GM12878 (cell line): Measurements from ENCODE around the gene PRSS8. TPM values are rescaled to one million over a fixed set of nuclear protein-coding genes. Genes with fewer than 3 reads are reported as not detected.

Source experiments
- BACH1 ChIP-seq: fragments of 450-650 bp; IDR thresholded peaks from 2 replicates; pipeline ENCODE4 v1.6.1; 2017; ENCODE audit warnings: mild to moderate bottlenecking, borderline replicate concordance
- BHLHE40 ChIP-seq, 2 experiments: fragments of 450-650 bp in 1 of 2; IDR thresholded peaks; 2 replicates each; pipeline ENCODE4 v1.6.1; 2011 to 2017; ENCODE audit warnings: low read depth in 2 of 2, borderline replicate concordance in 1 of 2, improper control_type of control experiment in 1 of 2, low read length in 1 of 2, mild to moderate bottlenecking in 1 of 2
- CBX3 ChIP-seq: fragments of 200-600 bp; sonication (generic); IDR thresholded peaks from 2 replicates; pipeline ENCODE4 v1.6.1; 2016; ENCODE audit warnings: low read depth, borderline replicate concordance
- CREM ChIP-seq: IDR thresholded peaks from 2 replicates; pipeline ENCODE4 v1.6.1; 2014; ENCODE audit warnings: antibody characterized with exemption, low read depth
- ETV6 ChIP-seq, 2 experiments: fragments of 450-650 bp in 1 of 2; IDR thresholded peaks in 1 of 2; conservative IDR thresholded peaks in 1 of 2; 2 replicates each; pipeline ENCODE4 v1.6.1; 2014; ENCODE audit warnings: antibody characterized with exemption in 1 of 2, borderline replicate concordance in 1 of 2, low read depth in 1 of 2, mild to moderate bottlenecking in 1 of 2, moderate library complexity in 1 of 2
- IKZF2 ChIP-seq, 2 experiments: fragments of 450-650 bp; IDR thresholded peaks; 2 replicates each; pipeline ENCODE4 v1.6.1; 2017; ENCODE audit warnings: mild to moderate bottlenecking in 2 of 2, moderate library complexity in 2 of 2
- LARP7 ChIP-seq: fragments of 450-650 bp; IDR thresholded peaks from 2 replicates; pipeline ENCODE4 v1.6.1; 2017; ENCODE audit warnings: mild to moderate bottlenecking
- NKRF ChIP-seq: fragments of 450-650 bp; conservative IDR thresholded peaks from 2 replicates; pipeline ENCODE4 v1.6.1; 2017; ENCODE audit warnings: mild to moderate bottlenecking, moderate library complexity
- NR2F1 ChIP-seq: fragments of 450-650 bp; conservative IDR thresholded peaks from 2 replicates; pipeline ENCODE4 v1.6.1; 2017; ENCODE audit warnings: mild to moderate bottlenecking
- PBX3 ChIP-seq: IDR thresholded peaks from 2 replicates; pipeline ENCODE4 v1.6.1; 2011; ENCODE audit warnings: mild to moderate bottlenecking, low read depth, low read length, moderate library complexity; ENCODE audit not compliant: insufficient replicate concordance
- POLR2AphosphoS5 ChIP-seq: IDR thresholded peaks from 2 replicates; pipeline ENCODE4 v1.6.1; 2011; ENCODE audit warnings: mild to moderate bottlenecking, low read length, inconsistent platforms
- RAD21 ChIP-seq: IDR thresholded peaks from 2 replicates; pipeline ENCODE4 v1.6.1; 2011; ENCODE audit warnings: mild to moderate bottlenecking, low read depth, low read length, moderate library complexity; ENCODE audit not compliant: insufficient read depth
- RBBP5 ChIP-seq: fragments of 200-600 bp; sonication (generic); conservative IDR thresholded peaks from 2 replicates; pipeline ENCODE4 v1.6.1; 2016
- RELA ChIP-seq: fragments of 450-650 bp; IDR thresholded peaks from 2 replicates; pipeline ENCODE4 v1.8.0; 2014; ENCODE audit warnings: borderline replicate concordance; ENCODE audit not compliant: partially characterized antibody
- RELB ChIP-seq: fragments of 450-650 bp; IDR thresholded peaks from 2 replicates; pipeline ENCODE4 v1.6.1; 2017; ENCODE audit warnings: low read depth, mild to moderate bottlenecking, moderate library complexity
- SIX5 ChIP-seq: IDR thresholded peaks from 2 replicates; pipeline ENCODE4 v1.6.1; 2011; ENCODE audit warnings: mild to moderate bottlenecking, low read depth, low read length, moderate library complexity; ENCODE audit not compliant: severe bottlenecking
- SMC3 ChIP-seq: IDR thresholded peaks from 2 replicates; pipeline ENCODE4 v1.6.1; 2011; ENCODE audit warnings: low read length, improper control_type of control experiment, borderline replicate concordance
- ZNF592 ChIP-seq: fragments of 450-650 bp; IDR thresholded peaks from 2 replicates; pipeline ENCODE4 v1.6.1; 2017; ENCODE audit warnings: mild to moderate bottlenecking, moderate library complexity
- ZZZ3 ChIP-seq: IDR thresholded peaks from 2 replicates; pipeline ENCODE4 v1.6.1; 2011; ENCODE audit warnings: low read depth; ENCODE audit not compliant: control insufficient read depth, insufficient read length
- polyA plus RNA-seq, 11 experiments: library from polyadenylated mRNA; depleted of rRNA in 4 of 11; unstranded in 6 of 11; stranded (reverse) in 5 of 11; fragments of >200 nt; fragmentation: Nextera tagmentation in 4 of 11; fragmentation: Illumina TruSeq in 1 of 11; extraction: Ambion mirVana in 4 of 11; extraction: Trizol in 1 of 11; gene quantifications; 1 replicate in 1 of 11; 2 replicates in 10 of 11; pipeline versions ENCODE4 v1.2.1 to v1.2.3, GENCODE V29; 2011 to 2016; ENCODE audit warnings: inconsistent platforms in 2 of 11, missing spikeins in 2 of 11, low read depth in 1 of 11
- total RNA-seq, 4 experiments: library from RNA; depleted of rRNA in 3 of 4; stranded (reverse); fragments of >200 nt in 3 of 4; fragmentation: Illumina TruSeq in 1 of 4; extraction: Trizol in 1 of 4; gene quantifications; 2 replicates each; pipeline versions ENCODE4 v1.2.1 to v1.2.3, GENCODE V29; 2013 to 2021

Gene PRSS8
- total and polyA plus RNA-seq, 10 of the 15 experiments (the other 5 are each of a cell fraction or from before 2014, with no cell fraction given): 0.33 to 0.58 TPM; not detected in 8

GRCh38 chr16:31179747-31180459, 44.4 kb upstream of the PRSS8 start, which contains the start of gene FUS (continued):
- TF ChIP-seq NR2F1 (no peak; the same call in 1 of the 2 replicates), BACH1 (peak; percentile 96), IKZF2 (IDR thresholded peaks at IDR 0.05) (peak in 1 of 2 experiments; percentile 85; a peak in 2 of 4 replicates), ZZZ3 (no peak), RELB (peak; percentile 98), SMC3 (0 out of 2 replicates have a peak, but pooled peaks have one; percentile 2), POLR2AphosphoS5 (peak; percentile 100), PBX3 (peak; percentile 40), SIX5 (peak; percentile 35), RELA (peak; percentile 93), CREM (peak; percentile 57), RAD21 (no peak), RBBP5 (peak; percentile 64; the same call in 1 of the 2 replicates), ETV6 (conservative IDR thresholded peaks at IDR 0.05 in 1 of 2, IDR thresholded peaks at IDR 0.05 in 1 of 2; ENCODE audit: borderline replicate concordance in 1 of 2, low read depth in 1 of 2) (no peak; a peak in 1 of 4 replicates), CBX3 (no peak), NKRF (peak; percentile 86), ZNF592 (0 out of 2 replicates have a peak, but pooled peaks have one; percentile 27), BHLHE40 (IDR thresholded peaks at IDR 0.05; ENCODE audit: borderline replicate concordance in 1 of 2, low read depth in 2 of 2, low read length in 1 of 2) (peak; percentile 99), LARP7 (peak; percentile 96)
